GM03348 (cell line): ENCODE data around the gene SNU13.
A peak's percentile ranks its signal among the peaks of the same experiment; 100 is the strongest.
"Not testable (repeated sequence)": the region's sequence is repeated elsewhere in the genome, so short reads cannot be mapped to it uniquely, and the experiment has no call there.

Source experiments
- DNase-seq: peaks from one replicate; pipeline ENCODE4 v3.0.0; 2012; ENCODE audit warnings: low spot score

SNU13 gene

GRCh38 chr22:41688365-41689211 is at the start of gene SNU13:
Gene SNU13 (minus strand): TSS chr22:41688867. CDS start chr22:41688796, 71 bp downstream.
- peak; percentile 95 for DNase-seq

GRCh38 chr22:41733241-41733640 is 44.6 kb upstream of the SNU13 start:
- DNase-seq, result not testable (repeated sequence)

- DNase-seq, result no peak
Observed at GRCh38 chr22:41732096-41732772, 43.6 kb upstream of the SNU13 start.

- DNase-seq, result no peak
Observed at GRCh38 chr22:41731609-41732008, 42.9 kb upstream of the SNU13 start.

GRCh38 chr22:41725510-41726110 is 36.9 kb upstream of the SNU13 start:
- no peak for DNase-seq

- no peak for DNase-seq
Observed at GRCh38 chr22:41722496-41722895, 33.8 kb upstream of the SNU13 start.

GRCh38 chr22:41713004-41713403 is 24.3 kb upstream of the SNU13 start:
- no peak for DNase-seq

- DNase-seq, result no peak
Observed at GRCh38 chr22:41709341-41709740, 20.7 kb upstream of the SNU13 start.

- no peak for DNase-seq
Observed at GRCh38 chr22:41702763-41703162, 14.1 kb upstream of the SNU13 start.

- no peak for DNase-seq
Observed at GRCh38 chr22:41700108-41700364, 11.4 kb upstream of the SNU13 start.

GRCh38 chr22:41699264-41700107 is 10.8 kb upstream of the SNU13 start, which contains the start of gene MEI1:
Gene MEI1 (plus strand): TSS chr22:41699503. CDS start chr22:41699539, 36 bp downstream.
- DNase-seq, result peak; percentile 88

GRCh38 chr22:41697126-41697775 is 8.6 kb upstream of the SNU13 start:
- DNase-seq, result peak; percentile 93

GRCh38 chr22:41696703-41697102 is 8.0 kb upstream of the SNU13 start:
- DNase-seq, result no peak

GRCh38 chr22:41695211-41695610 is 6.5 kb upstream of the SNU13 start:
- no peak for DNase-seq

- DNase-seq, result no peak
Observed at GRCh38 chr22:41690476-41690875, 1.8 kb upstream of the SNU13 start.

- peak; percentile 45 for DNase-seq
Observed at GRCh38 chr22:41687901-41688364, 734 bp downstream of the SNU13 start.

GRCh38 chr22:41686890-41687289 is 1.8 kb downstream of the SNU13 start:
- DNase-seq, result not testable (repeated sequence)

- DNase-seq, result no peak
Observed at GRCh38 chr22:41684194-41684593, 4.5 kb downstream of the SNU13 start.

- DNase-seq, result no peak
Observed at GRCh38 chr22:41683616-41684015, 5.1 kb downstream of the SNU13 start.

GRCh38 chr22:41683052-41683451 is 5.6 kb downstream of the SNU13 start:
- DNase-seq, result no peak

GRCh38 chr22:41682033-41682807 is 6.4 kb downstream of the SNU13 start:
- peak; percentile 91 for DNase-seq
